ENCODE measurements around the gene MGAT5B.

The MGAT5B gene

DNA sequence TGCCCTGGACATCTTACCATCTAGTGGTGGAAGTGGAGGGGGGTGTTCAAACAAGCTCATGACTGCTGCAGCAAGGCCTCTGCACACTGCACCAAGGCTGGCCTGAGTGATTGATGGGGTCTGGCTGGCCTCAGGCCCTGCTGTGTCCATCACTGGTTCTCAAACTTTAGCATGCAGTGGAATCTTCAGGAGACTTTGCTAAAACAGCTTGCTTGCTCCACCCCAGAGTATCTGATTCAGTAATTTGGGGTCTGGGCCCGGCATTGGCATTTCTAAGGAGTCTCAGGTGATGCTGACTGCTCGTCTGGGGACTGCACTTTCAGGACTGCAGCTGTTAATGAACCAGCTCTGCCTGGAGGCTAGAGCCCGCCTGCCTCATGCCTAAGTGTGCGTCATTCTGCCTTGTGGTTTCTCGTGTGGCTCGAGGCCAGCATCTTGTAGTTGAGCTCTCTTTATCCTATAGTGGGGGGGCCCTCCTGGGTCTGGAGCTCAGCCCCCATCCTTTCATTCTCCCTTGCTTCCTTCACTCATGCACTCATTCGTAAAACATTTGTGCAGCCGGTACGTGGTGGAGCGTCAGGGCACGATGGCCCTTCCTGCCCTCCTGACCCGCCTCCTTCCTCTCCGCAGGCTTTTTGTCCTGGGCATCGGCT, 4.1 kb downstream of the MGAT5B start:
- DNase-seq (ENCODE audit: low read depth, low spot score), result peak; percentile 32
- no peak overlapping the region for H3K4me3 ChIP-seq (ENCODE audit: low read length)

DNA sequence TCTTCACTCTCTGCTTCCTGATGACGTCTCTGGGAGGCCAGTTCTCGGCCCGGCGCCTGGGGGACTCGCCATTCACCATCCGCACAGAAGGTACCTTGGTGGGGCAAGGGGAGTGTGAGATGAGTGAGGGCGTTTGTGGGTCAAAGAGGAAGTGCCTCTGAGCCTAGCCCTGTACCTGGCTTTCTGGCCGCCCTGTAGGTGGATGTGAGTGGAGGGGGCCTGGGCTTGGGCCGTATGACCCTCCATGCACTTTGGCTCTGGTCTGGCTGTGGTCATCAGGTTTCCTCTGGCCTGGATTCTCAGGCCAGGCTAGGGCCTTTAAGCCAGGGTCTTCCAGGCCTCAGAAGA, 4.6 kb downstream of the MGAT5B start:
- H3K4me3 ChIP-seq (ENCODE audit: low read length), result no peak overlapping the region
- no peak for DNase-seq (ENCODE audit: low read depth, low spot score)

DNA sequence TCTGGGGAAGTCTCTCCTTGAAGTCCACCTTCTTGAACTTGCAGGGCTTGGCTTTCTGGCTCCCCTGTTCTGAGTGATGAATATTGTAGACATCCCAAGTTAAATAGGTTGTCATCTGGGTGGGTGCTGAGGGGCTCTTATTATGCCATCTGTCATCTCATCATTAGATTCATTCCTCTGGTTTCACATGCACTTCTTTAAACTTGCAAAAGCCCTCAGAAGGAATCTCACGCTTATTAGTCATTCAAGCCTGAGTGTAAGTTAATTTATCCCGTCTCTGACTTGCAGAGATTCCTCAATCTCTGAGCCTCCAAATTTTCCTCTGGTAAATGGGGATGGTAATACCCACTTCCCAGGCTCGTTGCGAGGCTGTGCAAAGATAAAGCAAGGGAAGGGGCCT, 5.7 kb downstream of the MGAT5B start:
- no peak overlapping the region for H3K4me3 ChIP-seq (ENCODE audit: low read length)
- no peak for DNase-seq (ENCODE audit: low read depth, low spot score)

DNA sequence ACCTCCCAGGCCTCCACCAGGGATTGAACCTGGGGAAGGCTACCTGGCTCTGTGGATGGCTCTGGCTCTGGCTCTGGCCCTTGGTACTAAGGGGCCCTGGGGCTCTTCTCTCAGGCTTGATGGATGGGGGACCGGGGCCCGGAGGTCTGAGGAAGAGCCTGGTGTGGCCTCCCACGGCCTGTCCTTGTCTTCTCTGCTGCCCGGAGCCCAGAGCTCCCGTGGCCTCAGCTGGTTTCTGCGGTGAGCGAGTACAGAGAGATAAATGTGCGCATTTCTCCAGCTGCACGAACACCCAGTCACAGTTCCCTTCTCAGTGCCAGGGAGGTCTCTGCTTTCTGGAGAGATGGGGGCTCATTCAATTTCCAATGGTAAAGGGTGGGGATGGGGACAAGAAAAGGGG, 9.2 kb downstream of the MGAT5B start:
- no peak for DNase-seq (ENCODE audit: low read depth, low spot score)

DNA sequence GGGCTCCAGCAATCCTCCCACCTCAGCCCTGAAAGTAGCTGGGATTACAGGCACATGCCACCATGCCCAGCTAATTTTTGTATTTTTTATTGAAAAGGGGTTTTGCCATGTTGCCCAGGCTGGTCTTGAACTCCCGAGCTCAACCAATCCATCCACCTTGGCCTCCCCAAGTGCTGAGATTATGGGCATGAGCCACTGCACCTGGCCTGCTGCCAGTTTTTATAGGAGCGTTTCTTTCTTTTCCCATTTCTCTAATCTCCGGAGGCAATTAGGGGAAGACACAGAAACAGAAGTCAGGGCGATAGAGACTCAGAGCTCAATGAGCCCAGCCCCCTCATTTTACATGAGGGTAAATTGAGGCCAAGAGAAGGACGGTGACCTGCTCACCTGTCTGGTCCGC, 10.4 kb downstream of the MGAT5B start:
- DNase-seq (ENCODE audit: low read depth, low spot score), result no peak
- no peak overlapping the region for H3K4me3 ChIP-seq (ENCODE audit: low read length)

More for the DNA sequence above, 9.2 kb downstream of the MGAT5B start:
- no peak overlapping the region for H3K4me3 ChIP-seq (ENCODE audit: low read length)

DNA sequence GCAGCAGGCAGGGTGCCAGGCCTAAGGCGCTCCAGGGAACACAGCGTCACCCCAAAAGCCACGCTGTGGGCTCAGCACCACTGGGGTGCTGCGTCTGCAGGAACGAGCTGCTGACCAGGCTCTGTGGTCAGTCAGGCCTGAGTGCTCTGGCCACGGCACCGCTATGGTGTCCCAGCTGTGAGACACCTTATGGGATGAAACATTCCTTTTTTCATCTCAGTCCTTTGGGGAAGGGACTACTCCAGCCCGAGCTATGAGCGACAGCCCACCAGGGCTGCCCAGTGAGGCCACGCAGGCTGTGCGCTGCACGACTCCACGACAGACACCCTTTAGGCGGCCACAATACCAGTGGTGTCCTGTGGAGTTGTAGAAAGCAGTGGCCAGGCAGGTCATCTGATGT, 11.1 kb downstream of the MGAT5B start:
- DNase-seq (ENCODE audit: low read depth, low spot score), result no peak
- no peak overlapping the region for H3K4me3 ChIP-seq (ENCODE audit: low read length)

DNA sequence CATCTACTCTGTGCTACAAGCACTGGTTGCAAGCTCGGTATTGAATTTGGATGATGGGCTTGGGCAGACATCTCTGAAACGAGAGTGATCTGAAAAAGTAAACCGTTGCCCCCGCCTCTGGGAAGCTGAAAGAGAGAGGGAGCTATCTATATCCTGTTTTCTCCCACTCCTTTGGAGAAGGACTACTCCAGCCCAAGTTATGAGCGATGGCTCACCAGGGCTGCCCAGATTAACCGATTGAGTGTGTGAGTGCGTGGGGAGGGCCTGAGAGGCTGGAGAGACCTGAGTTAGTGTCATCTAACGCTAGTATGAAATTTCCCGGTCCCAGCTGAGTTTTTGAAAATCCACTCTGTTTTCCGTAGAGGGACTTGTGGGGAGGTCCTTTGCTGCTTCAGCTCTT, 11.5 kb downstream of the MGAT5B start:
- H3K4me3 ChIP-seq (ENCODE audit: low read length), result no peak overlapping the region
- DNase-seq (ENCODE audit: low read depth, low spot score), result no peak

DNA sequence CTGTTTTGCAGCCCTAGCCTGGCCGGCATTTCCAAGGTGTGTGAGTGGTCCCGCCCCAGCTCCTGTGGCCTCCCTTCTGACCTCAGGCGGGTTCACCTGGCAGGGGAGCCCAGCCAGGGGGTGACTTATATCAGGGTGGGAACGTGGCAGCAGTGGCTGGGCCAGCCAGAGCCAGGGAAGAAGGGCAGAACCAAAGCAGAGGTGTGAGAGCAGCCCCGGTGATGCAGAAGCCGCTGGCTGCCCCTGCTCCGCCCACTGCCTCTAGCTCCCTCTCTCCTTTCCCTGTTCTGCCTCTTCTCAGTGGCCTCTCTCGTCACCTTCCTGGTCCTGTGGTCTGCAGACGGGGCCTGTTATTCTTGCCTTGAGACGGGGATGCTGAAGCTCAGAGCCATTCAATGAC, 12.1 kb downstream of the MGAT5B start:
- no peak overlapping the region for H3K4me3 ChIP-seq (ENCODE audit: low read length)
- DNase-seq (ENCODE audit: low read depth, low spot score), result no peak

DNA sequence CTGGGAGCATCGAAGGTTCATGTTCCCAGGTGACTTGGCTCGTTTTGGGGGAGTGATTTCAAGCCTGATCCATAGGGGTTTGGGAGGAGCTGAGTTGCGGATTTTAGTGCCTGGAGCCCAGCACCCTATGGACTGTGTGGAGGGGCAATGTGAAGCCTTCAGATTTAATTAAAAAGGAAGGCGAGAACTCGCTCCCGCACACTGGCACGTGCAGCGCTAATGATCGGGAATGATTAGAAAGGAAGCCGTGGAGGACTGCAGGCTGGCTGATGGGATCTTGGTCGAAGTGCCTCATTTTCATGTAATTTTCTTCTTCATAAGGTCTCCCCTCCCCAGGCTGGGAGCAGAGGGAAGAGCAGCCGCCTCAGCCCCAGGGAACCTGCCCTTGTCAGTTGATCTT, 12.8 kb downstream of the MGAT5B start:
- no peak for DNase-seq (ENCODE audit: low read depth, low spot score)
- H3K4me3 ChIP-seq (ENCODE audit: low read length), result no peak overlapping the region

DNA sequence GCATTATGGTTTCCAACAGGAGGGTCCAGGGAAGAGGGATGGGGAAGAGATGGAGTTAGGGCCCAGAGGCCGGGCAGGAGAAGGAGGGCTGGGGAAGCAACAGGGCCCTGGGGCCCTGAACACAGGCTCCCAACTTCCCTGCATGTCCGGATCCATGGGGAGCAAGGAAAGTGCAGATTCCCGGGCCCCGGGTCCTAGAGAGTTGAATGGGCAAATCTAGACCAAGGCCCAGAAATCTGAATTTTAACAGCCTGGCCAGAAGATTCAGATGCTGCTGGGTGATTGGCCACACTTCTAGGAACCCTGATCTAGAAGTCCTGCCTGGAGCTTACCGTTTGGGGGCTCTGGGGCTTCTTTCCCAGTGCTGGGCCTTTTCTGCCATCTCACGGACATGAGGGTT, 13.2 kb downstream of the MGAT5B start:
- H3K4me3 ChIP-seq (ENCODE audit: low read length), result no peak overlapping the region
- DNase-seq (ENCODE audit: low read depth, low spot score), result no peak

DNA sequence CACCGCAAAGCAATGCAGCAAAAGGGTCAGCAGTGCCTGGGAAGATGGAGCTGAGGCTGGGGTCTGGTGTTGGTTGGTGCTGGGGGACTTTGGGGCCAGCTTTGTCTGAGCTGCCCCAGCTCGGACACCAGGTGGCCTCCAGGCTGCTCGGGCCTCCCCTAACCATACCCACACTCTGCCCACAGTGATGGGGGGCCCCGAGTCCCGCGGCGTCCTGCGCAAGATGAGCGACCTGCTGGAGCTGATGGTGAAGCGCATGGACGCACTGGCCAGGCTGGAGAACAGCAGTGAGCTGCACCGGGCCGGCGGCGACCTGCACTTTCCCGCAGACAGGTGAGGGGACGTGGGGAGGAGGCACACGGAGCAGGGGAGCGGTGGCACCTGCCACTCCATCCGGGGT, 13.8 kb downstream of the MGAT5B start:
- DNase-seq (ENCODE audit: low read depth, low spot score), result no peak

DNA sequence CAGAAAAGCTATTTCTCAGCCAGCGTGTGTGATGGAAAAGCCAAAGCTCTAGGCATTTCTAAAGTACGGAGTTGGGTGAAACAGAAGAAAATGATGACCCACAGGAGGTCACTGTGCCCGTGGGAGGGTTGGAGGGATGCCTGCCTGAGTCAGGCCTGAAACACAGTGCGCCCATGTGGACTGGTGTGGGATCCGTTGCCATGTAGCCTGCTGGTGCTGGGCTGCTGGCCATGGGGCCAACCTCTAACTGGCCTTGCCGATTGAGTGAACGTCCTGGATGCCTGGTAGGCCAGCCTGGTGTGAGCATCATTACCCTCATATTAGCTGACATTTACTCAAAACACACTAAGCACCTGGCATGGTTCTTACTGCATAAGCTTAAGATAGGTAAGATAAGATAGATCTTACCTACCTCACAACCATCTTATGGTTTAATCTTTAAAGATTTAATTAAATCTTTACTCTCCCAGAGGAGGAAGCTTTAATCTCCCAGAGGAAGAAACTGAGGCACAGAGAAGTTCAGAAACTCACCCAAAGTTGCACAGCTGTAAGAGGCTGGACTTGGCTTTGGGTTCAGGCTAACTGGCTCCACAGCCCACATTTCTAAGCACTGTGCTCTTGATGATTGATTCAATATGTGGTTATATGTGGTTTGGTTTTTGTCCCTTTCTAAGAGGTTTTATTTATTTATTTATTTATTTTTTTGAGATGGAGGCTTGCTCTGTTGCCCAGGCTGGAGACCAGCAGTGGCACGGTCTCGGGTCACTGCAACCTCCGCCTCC, 15.7 kb downstream of the MGAT5B start:
- no peak overlapping the region for H3K4me3 ChIP-seq (ENCODE audit: low read length)
- no peak for DNase-seq (ENCODE audit: low read depth, low spot score)

More for the DNA sequence above, 13.8 kb downstream of the MGAT5B start:
- no peak overlapping the region for H3K4me3 ChIP-seq (ENCODE audit: low read length)

DNA sequence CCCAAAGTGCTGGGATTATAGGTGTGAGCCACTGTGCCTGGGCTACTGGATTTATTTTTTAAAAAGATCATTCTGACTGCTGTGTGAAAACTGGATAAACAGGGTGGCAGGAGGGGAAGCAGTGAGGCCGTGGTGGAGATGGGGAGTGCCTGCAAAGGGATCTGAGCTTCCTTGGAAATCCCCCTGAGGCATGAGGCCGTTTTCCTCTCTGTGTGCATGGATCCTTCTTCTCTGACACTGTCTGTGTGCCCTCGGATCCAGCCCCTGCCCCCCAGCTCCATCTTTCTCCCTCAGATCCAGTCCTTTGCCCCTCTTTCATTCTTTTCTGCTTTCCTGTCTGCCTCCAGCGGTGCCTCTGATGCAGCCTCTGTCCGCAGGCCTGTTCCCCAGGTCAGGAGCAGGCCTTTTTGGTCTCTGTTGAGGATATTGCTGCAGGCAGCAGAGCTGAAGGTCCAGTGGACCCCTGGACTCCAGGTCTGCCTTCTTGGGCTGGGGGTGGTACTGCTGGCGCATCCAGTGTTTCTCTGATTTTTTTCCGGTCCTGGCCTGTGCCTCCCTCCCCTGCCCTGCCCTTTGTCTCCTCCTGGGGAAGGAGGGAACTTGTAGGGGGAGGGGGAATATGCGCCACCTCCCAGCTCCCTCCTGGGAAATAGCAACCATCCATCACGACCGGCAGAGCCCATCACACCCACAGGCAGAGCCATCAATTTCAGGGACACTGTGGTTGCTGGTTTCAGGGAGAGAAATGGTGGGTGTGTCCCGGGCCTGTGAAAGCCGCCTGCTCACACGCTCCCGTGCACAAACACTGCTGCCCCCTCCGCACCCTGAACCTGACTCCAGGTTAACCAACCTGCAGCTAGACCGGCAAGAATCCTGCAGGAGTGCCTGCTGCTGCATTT, 17.0 kb downstream of the MGAT5B start:
- no peak overlapping the region for H3K4me3 ChIP-seq (ENCODE audit: low read length)
- DNase-seq (ENCODE audit: low read depth, low spot score), result no peak

DNA sequence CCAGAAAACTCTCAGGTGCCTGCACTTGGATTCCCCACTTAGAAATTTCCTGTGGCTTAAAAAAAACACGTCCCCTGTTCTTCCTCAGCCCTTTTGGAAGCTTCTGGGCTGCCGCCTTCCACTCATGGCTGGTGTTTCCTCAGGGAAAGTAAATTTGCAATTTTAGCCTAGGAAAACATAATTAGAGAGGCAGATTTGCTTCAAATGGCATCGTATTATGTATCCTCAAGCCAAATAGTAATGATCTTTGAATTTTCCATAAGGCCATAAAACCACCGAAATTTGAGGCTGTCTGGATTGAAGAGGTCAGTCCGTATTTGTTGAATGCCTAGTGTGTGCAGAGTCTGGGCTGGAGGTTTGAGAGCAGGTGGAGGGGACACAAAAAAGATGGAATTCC, 17.7 kb downstream of the MGAT5B start:
- no peak overlapping the region for H3K4me3 ChIP-seq (ENCODE audit: low read length)
- DNase-seq (ENCODE audit: low read depth, low spot score), result no peak

DNA sequence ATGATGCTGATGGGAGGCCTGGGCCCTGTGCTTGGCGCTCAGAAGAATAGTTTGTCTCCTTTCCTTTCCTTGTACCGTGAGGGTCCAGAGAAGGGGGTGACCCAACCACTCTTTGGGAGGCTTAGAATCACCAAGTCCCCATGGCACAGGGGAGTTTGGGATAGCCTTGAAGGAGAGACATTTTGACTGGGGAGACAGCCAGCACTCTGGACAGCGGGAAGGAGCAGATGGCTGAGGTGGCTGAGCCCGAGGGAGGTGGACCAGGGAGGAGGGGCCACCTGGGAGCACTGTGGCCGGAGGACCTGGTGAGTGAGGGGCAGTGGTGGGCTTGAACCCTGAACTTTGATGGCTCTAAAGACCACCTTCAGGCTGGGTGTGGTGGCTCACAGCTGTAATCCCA, 18.2 kb downstream of the MGAT5B start:
- DNase-seq (ENCODE audit: low read depth, low spot score), result no peak
- H3K4me3 ChIP-seq (ENCODE audit: low read length), result no peak overlapping the region

DNA sequence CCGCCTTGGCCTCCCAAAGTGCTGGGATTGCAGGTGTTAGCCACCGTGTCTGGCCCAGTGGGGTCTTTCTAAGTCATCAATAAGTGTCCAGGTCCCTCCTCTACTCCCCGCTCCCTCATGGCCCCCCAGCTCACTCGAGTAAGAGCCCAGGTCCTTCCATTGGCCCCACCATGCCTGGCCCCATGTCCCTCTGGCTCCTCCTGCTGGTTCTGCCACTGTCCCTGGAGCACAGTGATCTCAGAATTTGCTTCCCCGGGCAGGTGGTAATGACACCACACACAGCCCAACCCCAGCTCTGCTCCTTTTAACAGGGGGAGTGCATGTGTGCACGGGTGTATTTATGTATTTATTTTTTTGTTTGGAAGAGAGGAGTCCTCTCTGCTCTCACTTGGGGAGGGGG, 19.6 kb downstream of the MGAT5B start:
- no peak for DNase-seq (ENCODE audit: low read depth, low spot score)
- H3K4me3 ChIP-seq (ENCODE audit: low read length), result no peak overlapping the region

DNA sequence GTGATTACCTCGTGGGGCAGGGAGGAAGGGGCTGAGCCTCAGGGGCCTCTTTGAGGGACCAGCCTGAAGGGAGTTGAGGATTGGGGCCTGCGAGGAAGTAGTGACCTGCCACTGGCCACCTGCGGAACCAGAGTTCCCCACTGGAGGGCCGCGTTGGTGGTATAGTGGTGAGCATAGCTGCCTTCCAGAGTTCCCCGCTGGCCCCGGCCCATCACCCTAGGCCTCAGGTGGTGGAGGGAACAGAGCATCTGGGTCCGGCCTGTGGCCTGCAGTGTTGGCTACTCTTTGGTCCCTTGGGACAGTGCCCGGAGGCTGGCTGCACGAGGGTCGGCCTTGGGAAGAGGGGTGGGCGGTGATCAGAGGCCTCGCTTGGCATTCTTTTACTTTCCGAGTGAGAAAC, 20.5 kb downstream of the MGAT5B start:
- no peak for DNase-seq (ENCODE audit: low read depth, low spot score)
- H3K4me3 ChIP-seq (ENCODE audit: low read length), result no peak overlapping the region

DNA sequence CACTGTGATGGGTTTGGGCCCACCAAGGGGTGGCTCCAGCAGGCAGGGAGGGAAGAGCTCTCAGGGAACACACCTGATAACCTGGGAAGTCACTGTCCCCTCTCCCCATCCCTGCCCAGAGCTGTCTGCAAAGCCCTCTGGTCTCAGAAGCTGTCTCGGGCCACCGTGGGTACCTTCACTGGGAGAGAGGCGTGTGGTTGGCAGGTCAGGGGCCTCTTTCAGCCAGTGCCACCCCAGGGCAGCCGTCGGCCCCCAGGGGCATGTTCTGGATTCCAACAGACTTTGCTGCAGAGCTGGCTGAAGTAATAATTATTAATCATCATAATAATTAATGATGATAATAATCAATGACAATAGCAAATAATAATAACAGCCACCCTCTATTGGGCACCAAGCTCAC, 21.1 kb downstream of the MGAT5B start:
- DNase-seq (ENCODE audit: low read depth, low spot score), result no peak

DNA sequence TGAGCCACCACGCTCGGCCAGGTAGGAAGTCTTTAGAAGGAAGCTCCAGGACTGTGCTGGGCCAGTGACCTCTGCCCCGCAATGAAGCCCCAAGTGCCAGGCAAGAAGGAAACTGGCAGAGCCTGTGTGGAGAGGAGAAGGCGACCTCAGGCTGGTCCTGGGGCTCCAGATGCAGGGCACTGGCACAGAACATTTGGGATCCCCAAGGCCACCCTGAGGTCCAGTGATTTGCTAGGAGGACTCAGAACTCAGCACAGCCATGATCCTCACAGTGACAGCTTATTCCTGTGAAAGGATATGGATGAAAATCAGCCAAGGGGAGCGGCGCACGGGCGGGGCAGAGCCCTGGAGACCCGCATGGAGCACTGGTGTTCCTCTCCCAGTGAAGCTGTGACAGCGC, 24.1 kb downstream of the MGAT5B start:
- DNase-seq (ENCODE audit: low read depth, low spot score), result no peak
- H3K4me3 ChIP-seq (ENCODE audit: low read length), result no peak overlapping the region

More for the DNA sequence above, 21.1 kb downstream of the MGAT5B start:
- H3K4me3 ChIP-seq (ENCODE audit: low read length), result no peak overlapping the region

All from Jurkat, Clone E6-1 (cell line).